ENCODE data around the gene ATP6V0A1. TPM values are rescaled to one million over a fixed set of nuclear protein-coding genes. Genes with fewer than 3 reads are reported as not detected.
"Not testable (repeated sequence)": the region's sequence is repeated elsewhere in the genome, so short reads cannot be mapped to it uniquely, and the experiment has no call there.

The ATP6V0A1 gene
- total RNA-seq, 1 experiment from 2014 or later, result 15.9 TPM

DNA sequence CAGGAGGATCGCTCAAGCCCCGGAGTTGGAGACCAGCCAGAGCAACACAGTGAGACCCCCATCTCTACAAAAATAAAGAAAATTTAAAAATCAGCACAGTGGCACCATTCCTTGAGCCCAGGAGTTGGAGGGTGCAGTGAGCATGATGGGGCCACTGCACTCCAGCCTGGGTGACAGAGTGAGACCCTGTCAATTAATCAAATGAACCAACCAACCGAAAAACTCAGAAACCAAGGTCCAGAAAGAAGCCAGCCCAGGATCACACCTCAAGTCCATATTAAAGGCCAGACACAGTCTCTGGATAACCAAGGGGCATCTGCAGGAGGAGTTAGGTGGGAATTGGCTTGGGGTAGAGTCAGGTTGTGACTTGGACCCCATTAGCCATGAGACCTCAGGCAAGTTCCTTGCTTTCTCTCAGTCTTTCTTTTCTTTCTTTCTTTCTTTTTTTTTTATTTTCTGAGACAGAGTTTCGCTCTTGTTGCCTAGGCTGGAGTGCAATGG, 96.5 kb downstream of the ATP6V0A1 start:
- DNase-seq, result no peak
- no peaks in the 10 kb centered on the region for H3K9me3 ChIP-seq
- no peaks in the 10 kb centered on the region for H3K36me3 ChIP-seq
- H3K27me3 ChIP-seq, result no peaks in the 10 kb centered on the region
- H3K4me3 ChIP-seq, result peak overlapping the region; percentile 76

DNA sequence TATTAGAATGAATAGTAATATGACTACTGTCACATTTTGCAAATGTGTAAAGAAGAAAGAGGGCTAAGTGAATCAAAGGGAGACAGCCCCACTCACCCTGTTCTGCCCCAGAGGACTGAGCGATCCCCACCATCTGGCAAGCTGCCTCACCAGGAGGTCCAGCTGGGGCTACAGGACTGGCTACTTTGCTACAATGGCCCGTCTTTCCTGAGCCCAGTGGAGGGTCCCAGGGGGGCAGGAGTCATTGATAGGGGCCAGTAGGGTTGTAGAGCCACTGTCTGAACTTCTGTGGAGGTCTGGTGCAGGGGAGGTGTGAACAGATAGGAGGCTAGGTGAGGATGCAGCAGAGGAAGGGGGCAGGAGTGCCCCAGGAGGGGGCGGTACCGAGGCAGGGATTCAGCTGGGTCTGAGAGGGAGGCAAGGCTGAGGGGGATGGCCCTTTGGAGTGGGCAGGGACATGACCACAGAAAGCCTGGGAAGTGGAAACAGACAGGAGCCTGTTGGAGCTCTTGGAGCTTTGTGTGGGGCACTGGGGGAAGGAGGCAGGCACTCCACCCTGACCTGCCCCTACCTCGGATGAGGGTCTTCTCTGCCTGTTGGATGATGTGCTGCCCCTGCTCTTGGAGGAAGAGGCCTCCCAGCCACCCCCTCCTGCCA, 97.4 kb downstream of the ATP6V0A1 start:
- H3K9me3 ChIP-seq, H3K36me3 ChIP-seq, H3K4me3 ChIP-seq, H3K27me3 ChIP-seq: not testable (repeated sequence)
- peak; percentile 33 for DNase-seq

DNA sequence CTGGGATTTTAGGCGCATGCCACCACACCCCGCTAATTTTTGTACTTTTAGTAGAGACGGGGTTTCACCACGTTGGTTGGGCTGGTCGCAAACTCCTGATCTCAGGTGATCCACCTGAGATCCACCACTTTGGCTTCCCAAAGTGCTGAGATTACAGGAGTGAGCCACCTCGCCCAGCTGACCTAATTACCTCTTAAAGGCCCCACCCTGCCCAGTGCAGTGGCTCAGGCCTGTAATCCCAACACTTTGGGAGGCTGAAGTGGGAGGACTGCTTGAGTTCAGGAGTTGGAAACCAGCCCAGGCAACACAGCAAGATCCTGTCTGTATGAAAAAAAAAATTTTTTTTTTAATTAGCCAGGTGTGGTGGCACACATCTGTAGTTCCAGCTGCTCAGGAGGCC, 100.4 kb downstream of the ATP6V0A1 start:
- Histone ChIP-seq H3K36me3 (peaks cover 14% of the 10 kb centered on the region), H3K4me3 (no peak overlapping the region), H3K9me3 (no peaks in the 10 kb centered on the region), H3K27me3 (no peaks in the 10 kb centered on the region)
- no peak for DNase-seq

DNA sequence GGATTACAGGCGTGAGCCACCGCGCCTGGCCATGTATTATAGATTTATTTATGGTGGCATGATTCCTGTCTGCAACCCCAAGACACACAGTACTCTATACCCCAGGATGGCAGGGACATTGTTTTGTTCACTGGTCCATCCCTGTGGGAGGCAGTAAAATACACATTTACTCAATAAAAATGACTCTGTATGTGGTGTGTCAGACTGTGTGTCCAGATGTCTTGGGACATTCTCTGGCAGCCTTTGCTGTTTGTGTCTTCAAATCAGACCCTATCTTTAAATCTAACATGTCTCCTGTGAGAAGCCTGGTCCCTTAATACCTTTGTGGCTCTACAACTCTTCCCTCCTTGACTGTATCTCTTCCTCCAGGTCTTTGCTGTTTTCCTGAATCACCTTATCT, 101.6 kb downstream of the ATP6V0A1 start:
- Histone ChIP-seq H3K36me3 (peaks cover 25% of the 10 kb centered on the region), H3K9me3 (no peaks in the 10 kb centered on the region), H3K4me3 (no peak overlapping the region), H3K27me3 (no peaks in the 10 kb centered on the region)
- DNase-seq, result no peak

DNA sequence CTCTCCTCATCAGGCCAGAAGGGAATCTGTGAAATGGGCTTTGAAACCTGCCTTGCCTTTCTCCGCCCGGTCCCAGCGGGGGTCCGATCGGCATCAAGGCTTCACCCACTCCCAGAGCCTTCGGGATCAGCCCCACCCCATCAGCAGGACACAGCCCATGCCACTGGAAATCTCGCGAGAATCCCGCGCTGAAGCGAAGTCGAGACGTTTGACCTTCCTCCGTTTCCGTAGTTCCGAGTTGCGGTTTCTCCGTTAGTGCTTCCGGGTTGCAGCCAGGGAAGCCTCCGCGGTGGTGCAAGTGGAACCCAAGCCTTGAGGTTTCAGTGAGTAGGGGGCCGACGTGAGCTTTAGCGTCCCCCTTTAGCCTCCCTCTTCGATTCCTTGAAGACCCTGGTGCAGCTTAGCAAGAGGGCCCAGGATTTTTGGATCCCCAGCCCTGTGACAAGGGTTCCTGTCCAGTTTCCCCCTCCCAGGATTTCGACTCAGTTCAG, 103.3 kb downstream of the ATP6V0A1 start, which contains the start of gene COASY:
Gene COASY, plus strand, starts transcription at position 252 of the 491 bp plus-strand sequence. CDS start 475 bp downstream, outside the sequence.
- DNase-seq, result peak; percentile 99
- Histone ChIP-seq H3K36me3 (peaks cover 41% of the 10 kb centered on the region), H3K27me3 (no peaks in the 10 kb centered on the region), H3K4me3 (peak within 1 kb of the TSS; percentile 80), H3K9me3 (no peaks in the 10 kb centered on the region)

DNA sequence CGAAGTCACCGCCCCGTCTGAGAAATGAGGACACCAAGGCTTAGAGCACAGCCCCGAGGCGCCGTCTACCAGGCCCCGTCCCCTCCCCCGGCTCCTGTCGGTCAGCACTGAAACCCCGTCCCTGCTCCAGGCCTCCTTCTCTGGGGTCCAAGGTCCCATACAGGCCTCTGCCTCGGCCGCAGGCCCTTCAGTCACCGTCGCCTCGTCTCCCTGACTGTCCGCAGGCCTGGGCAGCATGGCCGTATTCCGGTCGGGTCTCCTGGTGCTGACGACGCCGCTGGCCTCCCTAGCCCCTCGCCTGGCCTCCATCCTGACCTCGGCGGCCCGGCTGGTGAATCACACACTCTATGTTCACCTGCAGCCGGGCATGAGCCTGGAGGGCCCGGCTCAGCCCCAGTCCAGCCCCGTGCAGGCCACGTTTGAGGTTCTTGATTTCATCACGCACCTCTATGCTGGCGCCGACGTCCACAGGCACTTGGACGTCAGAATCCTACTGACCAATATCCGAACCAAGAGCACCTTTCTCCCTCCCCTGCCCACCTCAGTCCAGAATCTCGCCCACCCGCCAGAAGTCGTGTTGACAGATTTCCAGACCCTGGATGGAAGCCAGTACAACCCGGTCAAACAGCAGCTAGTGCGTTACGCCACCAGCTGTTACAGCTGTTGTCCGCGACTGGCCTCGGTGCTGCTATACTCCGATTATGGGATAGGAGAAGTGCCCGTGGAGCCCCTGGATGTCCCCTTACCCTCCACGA, 103.9 kb downstream of the ATP6V0A1 start:
- H3K27me3 ChIP-seq, result no peaks in the 10 kb centered on the region
- peaks cover 42% of the 10 kb centered on the region for H3K36me3 ChIP-seq
- H3K4me3 ChIP-seq, result peak overlapping the region; percentile 80
- DNase-seq, result peak; percentile 43
- H3K9me3 ChIP-seq, result no peaks in the 10 kb centered on the region

DNA sequence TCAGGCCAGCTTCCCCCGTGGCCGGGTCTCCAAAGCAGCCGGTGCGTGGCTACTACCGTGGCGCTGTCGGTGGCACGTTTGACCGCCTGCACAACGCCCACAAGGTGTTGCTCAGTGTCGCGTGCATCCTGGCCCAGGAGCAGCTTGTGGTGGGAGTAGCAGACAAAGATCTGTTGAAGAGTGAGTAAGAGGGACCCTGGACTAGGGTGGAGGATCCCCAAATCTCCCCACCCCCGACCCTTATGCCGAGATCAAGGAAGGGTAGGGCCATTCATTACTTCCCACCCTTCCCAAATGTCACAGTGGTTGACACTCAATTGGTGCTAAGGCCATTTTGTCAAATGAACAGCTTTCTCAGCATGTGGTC, 104.4 kb downstream of the ATP6V0A1 start:
- DNase-seq, result no peak
- no peaks in the 10 kb centered on the region for H3K27me3 ChIP-seq
- no peaks in the 10 kb centered on the region for H3K9me3 ChIP-seq
- H3K36me3 ChIP-seq, result peaks cover 47% of the 10 kb centered on the region
- peak overlapping the region; percentile 80 for H3K4me3 ChIP-seq

DNA sequence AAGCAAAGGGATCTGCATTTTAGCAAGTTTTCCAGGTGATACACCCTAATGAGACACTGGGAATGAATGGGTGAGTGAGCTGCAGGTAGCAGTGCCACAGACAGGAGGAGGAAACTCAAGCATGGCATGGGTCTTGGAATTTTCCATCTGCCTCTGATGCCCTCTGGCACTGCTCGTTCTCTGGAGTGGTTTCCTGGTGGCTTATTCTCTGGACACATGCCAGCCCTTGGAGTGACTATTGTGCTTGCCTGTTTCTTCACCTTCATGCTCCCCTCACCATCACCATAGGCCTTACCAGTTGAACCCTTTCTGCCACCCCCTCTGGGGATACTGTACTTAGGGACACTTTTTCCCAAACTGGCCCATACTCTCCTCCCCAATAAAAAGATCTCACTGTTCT, 104.9 kb downstream of the ATP6V0A1 start:
- Histone ChIP-seq H3K4me3 (peak overlapping the region; percentile 80), H3K9me3 (no peaks in the 10 kb centered on the region), H3K27me3 (no peaks in the 10 kb centered on the region), H3K36me3 (peaks cover 51% of the 10 kb centered on the region)
- no peak for DNase-seq

DNA sequence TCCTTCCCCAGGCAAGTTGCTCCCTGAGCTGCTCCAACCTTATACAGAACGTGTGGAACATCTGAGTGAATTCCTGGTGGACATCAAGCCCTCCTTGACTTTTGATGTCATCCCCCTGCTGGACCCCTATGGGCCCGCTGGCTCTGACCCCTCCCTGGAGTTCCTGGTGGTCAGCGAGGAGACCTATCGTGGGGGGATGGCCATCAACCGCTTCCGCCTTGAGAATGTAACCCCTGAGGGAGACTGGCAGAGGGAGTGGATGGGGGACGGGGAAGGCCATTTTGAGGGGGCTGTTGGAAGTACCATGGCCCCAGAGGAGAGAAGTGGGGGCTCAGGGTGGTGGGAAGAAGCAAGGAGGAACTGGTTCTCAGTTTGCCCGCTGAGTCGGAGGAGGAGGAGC, 105.3 kb downstream of the ATP6V0A1 start:
- Histone ChIP-seq H3K4me3 (peak overlapping the region; percentile 80; the same call in 1 of the 2 replicates), H3K27me3 (no peaks in the 10 kb centered on the region), H3K9me3 (no peaks in the 10 kb centered on the region), H3K36me3 (peaks cover 56% of the 10 kb centered on the region)
- DNase-seq, result no peak

DNA sequence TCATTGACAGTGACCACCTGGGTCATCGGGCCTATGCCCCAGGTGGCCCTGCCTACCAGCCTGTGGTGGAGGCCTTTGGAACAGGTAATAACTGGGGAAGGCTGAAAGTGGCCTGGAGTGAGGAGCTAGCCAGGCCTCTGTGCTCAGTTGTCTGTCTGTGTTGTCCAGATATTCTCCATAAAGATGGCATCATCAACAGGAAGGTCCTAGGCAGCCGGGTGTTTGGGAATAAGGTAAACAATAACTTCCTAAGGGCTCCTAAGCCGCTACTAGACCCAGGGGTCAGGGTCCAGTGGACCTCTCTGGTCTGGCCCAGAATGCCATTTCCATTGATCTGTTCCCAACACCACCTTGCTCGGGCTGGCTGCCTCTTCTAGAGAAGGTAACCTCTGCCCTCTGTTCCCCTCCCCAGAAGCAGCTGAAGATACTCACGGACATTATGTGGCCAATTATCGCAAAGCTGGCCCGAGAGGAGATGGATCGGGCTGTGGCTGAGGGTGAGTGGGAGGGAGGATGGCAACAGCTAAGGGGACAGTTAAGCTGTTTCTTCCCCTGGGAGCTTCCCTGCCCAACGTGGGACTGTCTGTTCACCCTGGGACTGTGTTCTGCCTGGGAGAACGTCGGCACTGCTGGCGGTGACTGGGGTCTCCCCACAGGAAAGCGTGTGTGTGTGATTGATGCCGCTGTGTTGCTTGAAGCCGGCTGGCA, 106.3 kb downstream of the ATP6V0A1 start:
- Histone ChIP-seq H3K9me3 (no peaks in the 10 kb centered on the region), H3K27me3 (no peaks in the 10 kb centered on the region), H3K4me3 (no peak overlapping the region), H3K36me3 (peaks cover 66% of the 10 kb centered on the region)
- DNase-seq, result no peak

DNA sequence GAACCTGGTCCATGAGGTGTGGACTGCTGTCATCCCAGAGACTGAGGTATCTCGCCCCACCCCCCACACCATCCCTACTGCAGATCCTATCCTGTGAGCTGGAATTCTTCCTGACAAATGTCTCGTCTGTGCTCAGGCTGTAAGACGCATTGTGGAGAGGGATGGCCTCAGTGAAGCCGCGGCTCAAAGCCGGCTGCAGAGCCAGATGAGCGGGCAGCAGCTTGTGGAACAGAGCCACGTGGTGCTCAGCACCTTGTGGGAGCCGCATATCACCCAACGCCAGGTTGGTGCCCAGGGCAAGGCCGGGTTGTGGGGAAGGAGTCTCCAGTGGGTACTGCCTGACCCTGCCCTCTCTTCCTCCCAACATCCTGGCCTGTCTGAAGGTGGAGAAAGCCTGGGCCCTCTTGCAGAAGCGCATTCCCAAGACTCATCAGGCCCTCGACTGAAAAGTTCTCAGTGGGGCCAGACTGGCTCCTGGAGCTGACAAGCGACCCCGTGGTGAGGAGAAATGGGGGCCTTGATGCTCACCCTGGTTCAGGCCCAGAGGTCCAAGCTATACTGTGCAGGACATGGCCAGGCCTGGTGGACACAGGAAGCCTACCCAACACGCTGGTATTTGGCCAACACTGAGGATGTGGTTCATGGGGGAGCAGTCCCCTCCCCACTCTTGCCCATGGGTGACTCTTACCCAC, 107.0 kb downstream of the ATP6V0A1 start:
- Histone ChIP-seq H3K27me3 (no peaks in the 10 kb centered on the region), H3K36me3 (peaks cover 70% of the 10 kb centered on the region), H3K9me3 (no peaks in the 10 kb centered on the region), H3K4me3 (no peak overlapping the region)
- no peak for DNase-seq

DNA sequence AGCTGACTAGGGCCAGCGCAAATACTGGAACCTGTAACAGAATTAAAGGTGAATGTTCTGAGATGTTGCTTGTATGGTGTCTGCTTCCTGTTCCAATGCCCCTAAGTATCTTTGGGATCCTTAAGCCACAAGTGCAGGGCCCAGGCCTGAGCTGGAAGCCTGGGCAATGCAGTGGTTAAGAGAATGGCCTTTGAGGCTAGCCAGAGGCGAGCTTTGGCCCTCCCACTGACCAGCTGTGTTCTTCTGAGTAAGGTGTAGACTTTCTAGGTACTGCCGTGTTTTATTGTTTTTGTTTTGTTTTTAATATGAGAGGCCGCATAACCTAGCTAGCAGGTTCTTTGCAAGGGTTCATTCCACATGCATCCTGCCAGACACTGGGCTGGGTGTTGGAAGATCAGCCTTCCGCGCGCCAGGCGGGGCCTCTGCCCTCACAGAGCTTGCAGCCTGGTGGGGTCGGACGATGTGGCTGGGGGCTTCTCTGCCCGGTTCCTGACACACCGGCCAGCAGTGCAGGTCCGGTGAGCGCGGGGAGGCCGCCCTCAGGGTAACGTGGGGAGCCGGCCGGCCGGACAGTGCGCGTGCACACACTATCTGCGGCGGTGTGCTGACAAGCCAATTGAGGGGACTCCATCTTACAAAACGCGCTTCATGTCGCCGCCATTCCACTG, 107.7 kb downstream of the ATP6V0A1 start:
- Histone ChIP-seq H3K9me3 (no peaks in the 10 kb centered on the region), H3K36me3 (peaks cover 77% of the 10 kb centered on the region), H3K4me3 (peak overlapping the region; percentile 84), H3K27me3 (no peaks in the 10 kb centered on the region)
- DNase-seq, result no peak

DNA sequence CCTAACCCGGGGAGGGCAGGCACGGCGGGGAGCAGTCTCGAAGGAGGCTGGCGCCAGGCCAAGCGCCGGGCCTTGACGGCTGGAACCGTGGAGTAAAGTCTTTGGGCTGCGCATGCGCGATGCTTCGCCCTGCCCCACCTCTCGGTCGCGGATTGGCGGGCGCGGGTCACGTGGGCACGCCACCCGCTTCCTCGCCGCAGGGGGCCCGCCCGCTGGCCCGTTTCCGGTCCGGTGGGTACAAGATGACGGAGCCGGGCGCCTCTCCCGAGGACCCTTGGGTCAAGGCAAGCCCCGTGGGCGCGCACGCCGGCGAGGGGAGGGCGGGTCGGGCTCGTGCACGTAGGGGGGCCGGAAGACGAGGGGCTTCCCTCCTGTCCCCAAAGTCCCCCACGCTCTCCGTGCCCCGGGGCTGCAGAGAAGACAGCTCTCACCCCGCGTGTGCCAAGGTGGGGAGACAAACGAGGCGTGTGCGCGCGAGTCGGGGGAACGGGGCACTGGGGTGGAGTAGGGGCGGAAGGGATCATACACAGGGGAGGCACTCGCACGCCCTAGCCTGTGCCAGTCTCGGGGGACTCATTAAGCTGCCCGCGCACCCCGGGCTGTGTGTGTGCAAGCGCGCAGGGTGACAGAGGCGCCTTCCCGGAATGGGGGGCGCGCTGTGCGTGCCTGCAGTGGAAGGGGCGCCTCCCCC, 108.3 kb downstream of the ATP6V0A1 start, which contains the start of gene MLX:
Gene MLX, plus strand, starts transcription at position 218 of the 691 bp plus-strand sequence. Its CDS starts 25 bp downstream, at position 243.
- H3K27me3 ChIP-seq, result no peaks in the 10 kb centered on the region
- DNase-seq, result peak; percentile 90
- peaks cover 84% of the 10 kb centered on the region for H3K36me3 ChIP-seq
- no peaks in the 10 kb centered on the region for H3K9me3 ChIP-seq
- H3K4me3 ChIP-seq, result peak within 1 kb of the TSS; percentile 84

DNA sequence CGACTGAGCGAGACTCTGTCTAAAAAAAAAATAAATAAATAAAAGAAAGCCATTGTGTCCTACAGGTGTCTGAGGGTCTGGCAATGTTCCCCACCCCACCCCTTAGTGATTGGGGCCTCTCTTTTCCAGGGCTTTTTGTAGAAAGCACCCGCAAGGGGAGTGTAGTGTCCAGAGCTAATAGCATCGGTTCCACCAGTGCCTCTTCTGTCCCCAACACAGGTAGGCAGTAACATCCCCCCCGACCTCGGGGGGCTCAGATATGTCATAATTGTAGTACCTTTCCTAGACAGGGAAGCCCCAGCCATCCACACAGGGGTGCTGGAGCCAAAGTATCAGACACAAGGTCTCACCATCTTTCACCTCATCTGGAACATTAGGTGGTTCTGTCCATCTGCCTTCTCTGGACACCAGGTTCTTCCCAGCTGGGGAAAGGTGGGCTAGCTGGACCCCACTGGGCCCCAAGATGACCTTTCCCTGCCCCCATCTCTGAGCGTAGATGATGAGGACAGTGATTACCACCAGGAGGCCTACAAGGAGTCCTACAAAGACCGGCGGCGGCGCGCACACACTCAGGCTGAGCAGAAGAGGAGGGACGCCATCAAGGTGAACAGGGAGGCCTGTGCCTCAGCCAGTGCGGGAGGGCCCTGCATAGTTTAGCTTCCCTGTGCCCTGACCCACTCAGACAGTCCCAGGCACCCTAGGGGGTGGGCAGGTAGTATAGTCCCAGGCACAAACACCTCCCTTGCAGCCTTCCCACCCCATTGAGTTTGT, 109.8 kb downstream of the ATP6V0A1 start:
- Histone ChIP-seq H3K36me3 (peaks cover 89% of the 10 kb centered on the region), H3K4me3 (no peak overlapping the region; the same call in 1 of the 2 replicates)

More for the DNA sequence above, 109.8 kb downstream of the ATP6V0A1 start:
- no peak for DNase-seq
- H3K9me3 ChIP-seq, result no peaks in the 10 kb centered on the region
- no peaks in the 10 kb centered on the region for H3K27me3 ChIP-seq

Measured in MG63 (cell line).